Nephron (organoid): Measurements from ENCODE around the gene TEX19.
A peak's percentile ranks its signal among the peaks of the same experiment; 100 is the strongest.
"Not testable (repeated sequence)": the region's sequence is repeated elsewhere in the genome, so short reads cannot be mapped to it uniquely, and the experiment has no call there.

ENCODE experiments used
- H3K27ac Mint-ChIP-seq, 3 experiments: 2 replicates each; pipeline ENCODE4 v1.8.0; 2020; ENCODE audit warnings: mixed read lengths in 3 of 3, mild to moderate bottlenecking in 2 of 3, moderate library complexity in 1 of 3
- H3K27me3 Mint-ChIP-seq: 2 replicates; pipeline ENCODE4 v1.8.0; 2021; ENCODE audit warnings: low read depth, mild to moderate bottlenecking, moderate library complexity, mixed read lengths
- H3K36me3 Mint-ChIP-seq: 2 replicates; pipeline ENCODE4 v1.8.0; 2020; ENCODE audit warnings: low read depth, mixed read lengths
- H3K4me1 Mint-ChIP-seq: 2 replicates; pipeline ENCODE4 v1.8.0; 2020; ENCODE audit warnings: mixed read lengths
- H3K4me3 Mint-ChIP-seq, 3 experiments: 2 replicates each; pipeline ENCODE4 v1.8.0; 2020; ENCODE audit warnings: mild to moderate bottlenecking in 3 of 3, mixed read lengths in 3 of 3, moderate library complexity in 2 of 3
- H3K9me3 Mint-ChIP-seq: 2 replicates; pipeline ENCODE4 v1.8.0; 2020; ENCODE audit warnings: mixed read lengths
- CTCF ChIP-seq, 3 experiments: fragments of 200-600 bp; sonication (generic); IDR thresholded peaks; one replicate each; pipeline ENCODE4 v1.5.0; 2021; ENCODE audit warnings: antibody characterized with exemption in 3 of 3; ENCODE audit not compliant: unreplicated experiment in 3 of 3

The TEX19 gene

DNA sequence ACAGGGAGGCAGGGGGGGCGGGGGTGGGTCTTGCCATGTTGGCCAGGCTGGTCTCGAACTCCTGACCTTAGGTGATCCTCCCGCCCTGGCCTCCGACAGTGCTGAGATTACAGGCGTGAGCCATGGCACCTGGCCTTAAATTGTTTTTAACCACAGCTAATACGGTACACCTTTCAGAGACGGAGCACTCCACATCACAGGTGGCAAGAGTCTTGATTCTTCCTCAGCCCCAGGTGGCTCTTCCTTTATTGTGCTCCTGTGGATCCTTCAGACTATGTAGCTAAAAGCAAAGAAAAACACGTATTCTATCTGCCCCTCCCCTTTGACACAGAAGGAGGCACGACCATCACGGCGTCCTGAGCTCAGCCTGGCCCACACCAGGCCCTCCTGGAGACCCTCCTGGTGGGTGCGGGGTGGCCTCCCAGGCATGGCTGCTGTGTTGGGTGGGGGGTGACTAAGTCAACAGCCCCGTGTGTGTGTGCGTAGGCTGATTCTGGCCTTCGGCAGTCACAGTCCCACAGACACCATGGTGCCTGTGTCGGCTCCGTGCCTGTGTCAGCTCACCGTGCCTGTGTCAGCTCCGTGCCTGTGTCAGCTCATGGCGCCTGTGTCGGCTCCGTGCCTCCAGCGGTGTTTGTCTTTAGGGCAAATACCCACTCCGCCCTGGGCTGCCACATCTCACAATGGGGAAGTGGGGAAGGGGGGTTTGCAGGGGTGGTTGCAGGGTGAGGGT lies 14.7 kb upstream of the TEX19 start:
- peaks cover 5% of the 10 kb centered on the region for H3K27me3 Mint-ChIP-seq

DNA sequence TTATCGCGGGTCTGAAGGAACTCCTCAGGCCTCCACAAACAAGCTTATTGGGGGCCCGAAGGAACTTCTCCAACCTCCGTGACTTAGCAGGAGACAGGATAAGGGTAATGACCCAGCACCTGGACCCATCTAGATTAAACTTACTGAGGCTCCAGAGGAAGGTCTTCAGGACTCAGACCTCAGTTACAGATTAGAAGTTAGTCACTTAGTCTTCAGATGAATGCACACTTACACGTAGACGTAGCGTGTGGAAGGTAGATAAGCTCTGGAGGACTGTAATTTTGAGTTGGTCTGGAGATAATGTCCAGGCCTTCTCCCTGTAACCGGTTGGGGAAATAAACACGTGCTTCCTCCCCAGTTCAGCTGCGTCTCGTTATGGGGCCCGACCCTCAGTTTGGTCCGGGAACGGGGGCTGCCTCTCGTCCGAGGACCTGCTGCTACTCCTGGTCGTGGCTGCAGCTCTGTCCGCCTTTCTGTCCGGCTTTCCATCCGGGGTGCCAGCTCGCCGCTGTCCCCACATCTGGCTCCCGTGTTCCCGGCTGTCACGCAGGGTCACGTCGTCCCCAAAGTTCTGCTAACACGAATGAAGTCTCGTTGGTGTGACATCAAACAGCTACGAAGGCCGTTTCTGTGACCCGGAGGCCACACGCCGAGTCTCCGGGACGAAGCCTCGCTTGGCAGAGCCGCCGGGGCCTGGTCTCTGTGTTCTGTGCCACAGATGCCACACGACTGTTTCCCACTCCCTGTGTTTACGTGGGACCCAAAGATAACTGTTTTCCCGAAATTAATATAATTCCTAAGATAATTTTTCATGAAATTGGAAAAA lies 13.7 kb upstream of the TEX19 start:
- peaks cover 3% of the 10 kb centered on the region for H3K27me3 Mint-ChIP-seq
- H3K4me1 Mint-ChIP-seq, result peaks cover 37% of the 10 kb centered on the region
- H3K9me3 Mint-ChIP-seq, result peaks cover 11% of the 10 kb centered on the region
- no peak overlapping the region for H3K4me3 Mint-ChIP-seq
- H3K27ac Mint-ChIP-seq, result peak overlapping the region in 2 of 3 experiments; percentile 87 to 91
- no peak for TF ChIP-seq CTCF (IDR thresholded peaks at IDR 0.05; ENCODE audit: unreplicated experiment in 3 of 3)
- H3K36me3 Mint-ChIP-seq, result peaks cover 3% of the 10 kb centered on the region

More for the DNA sequence above, 14.7 kb upstream of the TEX19 start:
- Mint-ChIP-seq H3K9me3 (peaks cover 11% of the 10 kb centered on the region), H3K4me3 (no peak overlapping the region), H3K36me3 (peaks cover 3% of the 10 kb centered on the region), H3K27ac (peak overlapping the region in 2 of 3 experiments; percentile 87 to 91), H3K4me1 (peaks cover 34% of the 10 kb centered on the region)
- TF ChIP-seq CTCF (IDR thresholded peaks at IDR 0.05; ENCODE audit: unreplicated experiment in 3 of 3), result no peak

DNA sequence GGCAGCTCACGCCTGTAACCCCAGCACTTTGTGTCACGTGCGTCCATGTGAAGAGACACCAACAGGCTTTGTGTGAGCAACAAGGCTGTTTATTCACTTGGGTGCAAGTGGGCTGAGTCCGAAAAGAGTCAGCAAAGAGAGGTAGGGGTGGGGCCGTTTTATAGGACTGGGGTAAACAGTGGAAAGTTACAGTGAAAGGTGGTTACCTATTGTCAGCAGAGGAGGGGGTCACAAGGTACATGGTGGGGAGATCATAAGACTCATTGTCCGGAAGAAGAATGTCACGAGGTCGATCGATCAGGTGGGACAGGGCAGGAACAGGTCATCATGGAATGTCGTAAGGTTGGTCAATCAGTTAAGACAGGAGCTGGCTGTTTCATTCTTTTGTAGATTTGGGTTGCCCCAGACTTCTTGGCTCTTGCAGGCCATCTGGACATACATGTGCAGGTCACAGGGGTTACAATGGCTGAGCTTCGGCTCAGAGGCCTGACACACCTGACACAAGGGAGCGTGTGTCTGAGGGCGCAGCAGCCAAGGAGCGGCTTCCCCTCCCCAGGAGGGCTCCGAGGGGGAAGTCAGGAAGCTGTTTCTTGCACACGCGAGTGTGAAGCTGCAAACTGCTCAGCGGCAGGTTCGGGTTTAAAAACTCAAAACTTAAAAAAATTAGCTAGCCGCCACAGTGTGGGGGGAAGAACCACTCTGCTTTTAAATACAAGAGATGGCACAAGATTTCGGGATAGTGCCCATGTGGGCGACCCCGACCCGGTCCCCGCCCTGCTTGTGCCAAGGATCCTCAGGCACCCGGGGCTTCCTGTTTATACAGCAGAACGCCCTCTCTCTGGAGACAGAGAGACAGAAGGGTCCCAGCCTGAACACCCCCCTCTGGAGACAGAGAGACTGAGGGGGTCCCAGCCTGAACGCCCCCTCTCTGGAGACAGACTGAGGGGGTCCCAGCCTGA lies 12.4 kb upstream of the TEX19 start:
- Mint-ChIP-seq H3K4me3 (no peak overlapping the region), H3K27me3 (no peaks in the 10 kb centered on the region), H3K36me3 (peaks cover 3% of the 10 kb centered on the region), H3K27ac (peak overlapping the region; percentile 34 to 82 (median 61)), H3K4me1 (peaks cover 42% of the 10 kb centered on the region), H3K9me3 (peaks cover 7% of the 10 kb centered on the region)
- no peak for TF ChIP-seq CTCF (IDR thresholded peaks at IDR 0.05; ENCODE audit: unreplicated experiment in 3 of 3)

GRCh38 chr17:82347994-82348393 lies 11.1 kb upstream of the TEX19 start:
- H3K4me3 Mint-ChIP-seq, H3K9me3 Mint-ChIP-seq, H3K27me3 Mint-ChIP-seq, H3K36me3 Mint-ChIP-seq: not testable (repeated sequence)
- peaks cover 40% of the 10 kb centered on the region for H3K4me1 Mint-ChIP-seq
- H3K27ac Mint-ChIP-seq, result peak overlapping the region; percentile 82 to 95 (median 83)

DNA sequence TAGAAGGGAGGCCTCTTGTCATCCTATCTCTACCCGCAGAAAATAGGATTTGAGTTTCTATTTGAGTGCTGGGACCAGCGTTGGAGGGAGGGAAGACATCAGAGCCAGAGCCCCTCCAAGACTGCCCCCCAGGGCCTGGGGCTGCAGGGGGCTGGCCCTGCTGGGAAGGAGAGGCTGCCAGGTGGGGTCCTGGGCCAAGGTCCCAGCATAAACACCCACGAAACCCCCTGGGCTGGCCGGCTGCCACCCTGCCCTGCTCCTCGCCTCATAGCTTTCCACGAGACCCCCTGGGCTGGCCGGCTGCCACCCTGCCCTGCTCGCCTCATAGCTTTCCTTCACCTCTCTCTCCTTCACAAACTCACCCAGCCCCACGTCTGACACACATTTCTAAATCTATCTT lies 10.6 kb upstream of the TEX19 start:
- Mint-ChIP-seq H3K9me3 (no peaks in the 10 kb centered on the region), H3K27ac (peak overlapping the region; percentile 82 to 95 (median 83))
- no peak for TF ChIP-seq CTCF (IDR thresholded peaks at IDR 0.05; ENCODE audit: unreplicated experiment in 3 of 3)

More for the DNA sequence above, 10.6 kb upstream of the TEX19 start:
- Mint-ChIP-seq H3K4me3 (peak overlapping the region; percentile 7 to 54 (median 24)), H3K36me3 (no peaks in the 10 kb centered on the region), H3K4me1 (peaks cover 36% of the 10 kb centered on the region), H3K27me3 (peaks cover 3% of the 10 kb centered on the region)
